ENCODE data around the gene MORN1. TPM values are rescaled to one million over a fixed set of nuclear protein-coding genes. Genes with fewer than 3 reads are reported as not detected.

The MORN1 gene
- total and polyA plus RNA-seq, 2 of the 8 experiments (the other 6 are each of a cell fraction or from before 2014, with no cell fraction given) = 5.0 to 9.1 TPM

GRCh38 chr1:2322065-2322571 is 69.2 kb downstream of the MORN1 start:
- H2BK12ac ChIP-seq (ENCODE audit: low read depth, low read length) = no peak overlapping the region
- no peak overlapping the region for H3K4me2 ChIP-seq (ENCODE audit: insufficient read depth in 1 of 2, low read depth in 2 of 2, low read length in 2 of 2)
- no peak overlapping the region for H2BK120ac ChIP-seq (replicated peaks; ENCODE audit: low read depth, low read length)
- FAIRE-seq (no peak), DNase-seq (ENCODE audit: low read depth in 1 of 2, low spot score in 2 of 2) (peak in 1 of 2 experiments; percentile 74)
- H3K4me1 ChIP-seq (replicated peaks in 1 of 4; ENCODE audit: control insufficient read depth in 3 of 4, insufficient read depth in 4 of 4, low read length in 3 of 4) = peaks cover 2 to 15% (median 8%) of the 10 kb centered on the region in 4 experiments; a peak in 6 of 7 replicates
- no peak overlapping the region for H2BK5ac ChIP-seq (ENCODE audit: low read depth, low read length)
- H3K79me1 ChIP-seq (ENCODE audit: low read depth, low read length) = no peaks in the 10 kb centered on the region
- no peak overlapping the region for H2BK15ac ChIP-seq (ENCODE audit: low read length)
- no peaks in the 10 kb centered on the region; the same call in 1 of the 2 replicates for H3K23me2 ChIP-seq (ENCODE audit: low read depth, low read length)
- no peak overlapping the region for H3K14ac ChIP-seq (ENCODE audit: insufficient read length)
- H3K36me3 ChIP-seq (ENCODE audit: control insufficient read depth in 2 of 4, insufficient read depth in 4 of 4, low read length in 3 of 4) = no peaks in the 10 kb centered on the region
- H2AFZ ChIP-seq (ENCODE audit: low read length) = no peak overlapping the region
- no peak overlapping the region for H3K18ac ChIP-seq (ENCODE audit: extremely low read depth, low read length)
- peak overlapping the region; percentile 83; the same call in 1 of the 2 replicates for H4K8ac ChIP-seq (ENCODE audit: extremely low read depth, insufficient read depth, low read length)
- H3K56ac ChIP-seq (replicated peaks; ENCODE audit: insufficient read length, low read depth, low read length) = no peak overlapping the region
- no peaks in the 10 kb centered on the region for H3K79me2 ChIP-seq (ENCODE audit: control insufficient read depth in 1 of 2, insufficient read depth in 2 of 2, low read length in 2 of 2)
- H3K9me3 ChIP-seq (ENCODE audit: insufficient read depth in 2 of 2, low read depth in 1 of 2, low read length in 1 of 2) = no peaks in the 10 kb centered on the region
- H3K9ac ChIP-seq (replicated peaks in 1 of 4; ENCODE audit: extremely low read depth in 1 of 4, low read depth in 3 of 4, low read length in 3 of 4) = no peak overlapping the region
- no peak overlapping the region for H3K4ac ChIP-seq (replicated peaks; ENCODE audit: insufficient read length, low read depth, low read length)
- H3K4me3 ChIP-seq (ENCODE audit: extremely low read depth in 1 of 4, insufficient read depth in 2 of 4, low read depth in 3 of 4, low read length in 4 of 4) = no peak overlapping the region
- no peak overlapping the region for H4K91ac ChIP-seq (replicated peaks; ENCODE audit: insufficient read length, low read length)
- H2BK20ac ChIP-seq (ENCODE audit: low read length) = no peak overlapping the region
- no peak overlapping the region for H3K27ac ChIP-seq (ENCODE audit: low read depth, low read length)
- no peak overlapping the region for H2AK5ac ChIP-seq (ENCODE audit: low read depth, low read length)
- CTCF ChIA-PET (ENCODE audit: partially characterized antibody) = interaction anchor here (1.0 to 2.0 kb wide), 5 partner anchors 15 to 147 kb away, joined by 3 to 5 read pairs (median 3); no protein-coding TSS in a partner anchor
- H3K27me3 ChIP-seq (replicated peaks in 1 of 4; ENCODE audit: control insufficient read depth in 3 of 4, extremely low read depth in 1 of 4, insufficient read depth in 3 of 4, low read length in 3 of 4) = no peaks in the 10 kb centered on the region; a peak in 1 of 7 replicates
- H4K5ac ChIP-seq (ENCODE audit: insufficient read length, low read depth, low read length) = no peak overlapping the region
- H4K20me1 ChIP-seq (replicated peaks in 1 of 2; ENCODE audit: control insufficient read depth in 1 of 2, insufficient read depth in 2 of 2, low read length in 2 of 2) = no peaks in the 10 kb centered on the region
- H3K23ac ChIP-seq (ENCODE audit: insufficient read length) = no peak overlapping the region
- WGBS, 2 experiments (ENCODE audit: extremely low coverage in 1 of 2, insufficient coverage in 1 of 2, insufficient read length in 1 of 2, insufficient replicate concordance in 2 of 2, low coverage in 1 of 2, low lambda C conversion rate in 2 of 2, missing lambda C conversion rate in 1 of 2) = 59% methylated on average over 30 of the region's 30 CpGs; no CpG with 5 or more reads in 1 of the 2 experiments
- POLR2A ChIA-PET (ENCODE audit: partially characterized antibody) = interaction anchor here (0.8 to 1.1 kb wide), 4 partner anchors 8 to 115 kb away, joined by 3 read pairs; no protein-coding TSS in a partner anchor
- TF ChIP-seq TBP (IDR thresholded peaks at IDR 0.05; ENCODE audit: low read depth, low read length) (peak; percentile 31; the same call in 1 of the 2 replicates), SRF (IDR thresholded peaks at IDR 0.05; ENCODE audit: low read depth, low read length) (no peak), RBBP5 (IDR thresholded peaks at IDR 0.05; ENCODE audit: borderline replicate concordance, low read depth, low read length) (peak; percentile 44; the same call in 1 of the 2 replicates), BCL11A (IDR thresholded peaks at IDR 0.05; ENCODE audit: low read depth in 2 of 2, low read length in 2 of 2) (no peak), BACH1 (IDR thresholded peaks at IDR 0.05; ENCODE audit: low read length) (no peak), JUN (IDR thresholded peaks at IDR 0.05; ENCODE audit: low read depth, low read length) (no peak), CREB1 (IDR thresholded peaks at IDR 0.05) (no peak), HDAC6 (IDR thresholded peaks at IDR 0.05; ENCODE audit: low read depth, low read length) (no peak), CBX8 (IDR thresholded peaks at IDR 0.05; ENCODE audit: borderline replicate concordance, low read depth, low read length) (no peak), TEAD4 (IDR thresholded peaks at IDR 0.05; ENCODE audit: low read depth, low read length) (peak; percentile 93), CBX5 (IDR thresholded peaks at IDR 0.05; ENCODE audit: low read depth, low read length) (no peak), MAFK (IDR thresholded peaks at IDR 0.05; ENCODE audit: low read depth, low read length) (no peak), EGR1 (IDR thresholded peaks at IDR 0.05; ENCODE audit: borderline replicate concordance, low read depth, low read length) (0 out of 2 replicates have a peak, but pooled peaks have one; percentile 4), TCF12 (IDR thresholded peaks at IDR 0.05; ENCODE audit: low read depth, low read length) (no peak)
- TF ChIP-seq, protein P1, sequence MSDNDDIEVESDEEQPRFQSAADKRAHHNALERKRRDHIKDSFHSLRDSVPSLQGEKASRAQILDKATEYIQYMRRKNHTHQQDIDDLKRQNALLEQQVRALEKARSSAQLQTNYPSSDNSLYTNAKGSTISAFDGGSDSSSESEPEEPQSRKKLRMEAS (IDR thresholded peaks at IDR 0.05) = no peak

Data from H1 (cell line).